NCI-H82 (cell line): ENCODE data around the gene SLC8A2.

Experiments used
- DNase-seq: peaks from one replicate; lab custom pipeline; 2025; lab: John Stamatoyannopoulos, UW

The SLC8A2 gene

DNA sequence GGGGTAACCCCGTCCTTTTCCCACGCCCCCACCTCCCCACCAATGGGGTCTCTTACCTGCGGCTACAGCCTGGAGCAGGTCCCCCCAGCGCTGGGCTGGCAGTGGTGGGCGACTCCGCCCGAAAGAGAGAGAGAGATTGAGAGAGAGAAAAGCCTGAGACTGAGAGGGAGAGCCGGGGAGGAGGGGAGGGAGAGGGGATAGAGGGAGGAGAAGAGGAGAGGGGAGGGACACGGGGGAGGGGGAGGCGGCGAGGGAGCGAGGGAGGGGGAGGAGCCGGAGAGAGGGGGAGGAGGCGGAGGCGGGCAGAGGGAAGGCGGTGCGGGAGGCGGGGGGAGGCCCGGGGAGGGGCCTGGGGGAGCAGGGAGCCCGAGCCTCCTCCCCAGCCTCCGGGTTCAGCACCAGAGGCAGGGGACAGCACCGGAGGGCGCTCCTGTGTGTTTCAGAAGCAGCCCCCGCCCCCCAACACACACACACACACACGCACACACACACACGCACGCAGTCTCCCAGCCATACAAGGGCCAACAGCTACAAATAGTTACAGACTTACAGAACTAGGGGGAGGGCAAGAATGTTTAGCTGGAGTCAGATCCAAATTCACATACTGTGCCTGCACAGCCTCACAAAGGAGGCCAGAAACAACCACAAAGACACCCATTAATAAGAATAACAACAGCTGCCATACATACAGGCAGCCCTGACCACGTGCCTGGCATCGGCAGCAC is at the start of gene SLC8A2:
Gene SLC8A2 (minus strand): TSS at position 161 of the 725 bp plus-strand sequence. CDS start 5,490 bp downstream, outside the sequence.
- DNase-seq, result peak; percentile 95

DNA sequence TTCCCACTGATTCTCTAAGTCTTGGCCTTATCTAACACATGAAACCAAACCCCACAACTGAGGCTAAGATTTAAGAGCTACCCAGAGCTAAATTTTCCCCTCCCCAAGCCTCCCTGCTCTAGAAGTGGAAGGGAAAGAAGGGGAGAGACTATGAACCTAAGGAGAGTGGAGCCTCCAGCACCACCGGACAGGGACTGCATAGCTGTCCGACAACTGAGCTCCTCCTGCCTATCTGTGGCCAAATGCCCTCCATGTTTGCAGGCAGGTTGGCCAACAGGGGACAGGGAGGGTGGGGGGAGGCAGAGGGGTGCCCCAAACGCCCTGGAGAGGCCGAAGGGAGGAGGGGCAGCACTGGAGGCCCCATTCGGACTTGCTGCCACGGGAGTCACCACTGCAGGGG is 49.1 kb upstream of the SLC8A2 start:
- no peak for DNase-seq

- peak; percentile 77 for DNase-seq
Measured at GRCh38 chr19:47520343-47520806, 48.7 kb upstream of the SLC8A2 start.

DNA sequence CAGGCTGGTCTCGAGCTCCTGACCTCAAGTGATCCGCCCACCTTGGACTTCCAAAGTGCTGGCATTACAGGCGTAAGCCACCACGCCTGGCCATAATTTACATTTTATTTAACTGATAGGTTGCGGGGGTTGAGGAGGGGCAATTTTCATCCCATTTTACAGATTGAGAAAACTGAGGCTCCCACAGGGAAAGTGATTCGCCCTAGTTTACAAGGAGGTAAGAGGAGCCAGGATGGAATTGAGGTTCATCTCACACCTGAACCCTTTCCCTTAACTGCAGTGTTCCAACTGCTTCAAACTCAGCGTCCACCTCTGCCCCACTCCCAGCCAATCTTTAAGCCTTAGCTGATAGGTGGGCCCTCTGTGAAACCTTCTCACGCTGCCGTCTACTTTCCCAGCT is 47.2 kb upstream of the SLC8A2 start:
- DNase-seq, result no peak

DNA sequence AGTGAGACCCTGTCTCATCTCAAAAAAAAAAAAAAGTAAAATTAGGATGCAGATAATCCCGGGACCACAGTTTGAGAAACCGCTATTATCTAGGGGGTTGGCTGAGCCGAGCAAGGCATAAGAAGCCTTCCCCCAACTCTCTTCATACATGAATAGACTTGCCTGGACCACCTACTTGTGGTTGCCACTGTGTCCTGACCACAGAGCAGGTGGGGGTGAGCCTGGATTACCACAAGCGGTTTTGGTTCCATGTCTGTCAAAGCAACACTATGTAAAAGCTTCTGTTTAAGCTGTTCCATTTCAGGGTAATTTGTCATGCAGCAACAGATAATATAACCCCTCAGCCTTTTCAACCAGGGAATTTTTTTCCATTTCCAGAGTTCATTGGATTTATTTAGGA is 46.4 kb upstream of the SLC8A2 start:
- DNase-seq, result no peak

DNA sequence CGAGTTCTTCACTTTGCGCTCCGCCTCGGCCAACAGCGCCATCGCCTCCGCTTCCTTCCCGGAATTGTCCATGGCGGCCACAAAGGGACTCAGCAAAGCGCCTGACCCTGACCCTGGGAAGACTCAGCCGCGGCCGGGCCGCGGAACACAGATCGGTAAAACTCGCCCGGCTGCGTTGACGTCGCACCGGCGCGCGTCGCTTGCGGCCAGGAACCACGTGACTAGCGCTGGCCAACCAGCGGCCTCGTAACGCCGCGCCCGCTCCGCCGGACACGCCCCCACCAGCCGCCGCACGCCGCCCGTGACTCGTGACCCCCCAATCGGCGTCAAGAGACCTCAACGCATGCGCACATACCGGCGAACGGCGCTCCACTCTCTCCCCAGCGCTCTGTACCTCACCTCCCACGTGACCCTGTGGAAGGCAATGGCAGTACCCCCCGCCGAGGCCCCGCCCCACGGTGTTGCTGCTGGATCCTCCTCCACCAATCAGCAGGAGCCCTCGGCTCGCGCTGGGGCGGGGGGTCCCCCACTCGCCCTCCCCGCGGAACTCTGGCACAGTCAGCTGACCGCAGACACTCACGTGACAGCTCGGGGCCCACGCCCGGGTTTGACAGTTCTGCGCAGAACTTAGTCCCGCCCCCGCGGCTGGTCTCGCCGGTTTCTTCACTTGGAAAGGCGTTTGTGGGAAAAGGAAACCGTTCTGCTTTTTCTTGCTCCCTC is 43.3 kb upstream of the SLC8A2 start, which contains the start of gene NAPA:
Gene NAPA (minus strand): TSS at position 195 of the 720 bp plus-strand sequence. CDS start 123 bp downstream, at position 72.
- DNase-seq, result peak; percentile 100

DNA sequence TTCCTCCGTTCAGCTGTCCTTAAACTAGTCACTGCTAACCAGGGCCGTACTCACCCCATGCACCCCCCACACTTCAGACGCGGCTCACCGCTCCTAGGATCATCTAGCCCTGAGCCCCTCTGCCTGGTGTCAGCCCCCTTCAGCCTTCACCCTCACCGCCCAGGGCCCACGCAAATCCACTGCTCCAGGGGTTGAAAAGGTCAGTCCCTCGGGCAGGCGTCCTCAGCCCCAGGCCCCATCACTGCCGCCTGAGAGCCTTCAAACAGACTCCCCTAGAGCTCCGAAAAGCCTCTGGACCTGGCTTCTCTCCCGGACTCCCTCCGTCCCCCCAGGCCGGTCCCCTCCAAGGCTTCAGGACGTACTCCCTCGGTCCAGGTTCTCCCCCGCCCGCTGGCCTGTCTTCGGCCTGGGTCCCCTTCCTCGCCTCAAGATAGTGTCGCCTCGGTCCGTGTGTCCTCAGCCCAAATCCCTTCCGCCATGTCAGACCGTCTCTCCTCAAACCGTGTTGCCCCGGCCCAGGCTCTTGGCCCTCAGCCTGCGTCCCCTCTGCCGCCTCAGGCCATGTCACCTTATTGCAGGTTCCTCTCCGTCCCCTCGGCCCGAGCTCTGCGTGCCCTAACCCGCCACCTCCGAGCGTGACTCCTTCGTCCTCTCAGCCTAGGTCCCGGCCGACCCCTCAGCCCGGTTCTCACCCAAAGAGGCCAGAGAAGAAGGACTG is 42.6 kb upstream of the SLC8A2 start:
- DNase-seq, result peak; percentile 47

DNA sequence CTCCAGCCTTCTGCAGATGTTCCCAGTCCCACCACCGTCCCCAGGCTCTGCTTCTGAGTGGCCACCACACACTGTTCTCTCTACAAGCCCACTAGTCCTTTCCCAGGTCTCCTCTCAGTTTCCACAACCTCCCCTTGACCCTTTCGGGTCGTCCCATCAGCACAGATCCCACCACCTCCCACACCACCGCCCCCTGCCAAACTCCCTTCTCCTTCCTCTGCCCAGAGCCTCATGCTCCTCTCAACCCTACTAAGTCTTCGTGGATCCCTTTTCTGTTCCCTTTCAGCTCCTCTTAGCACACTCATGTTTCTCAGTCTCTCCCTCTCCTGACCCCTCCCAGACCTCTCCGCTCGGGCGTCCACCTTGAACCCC is 41.2 kb upstream of the SLC8A2 start:
- DNase-seq, result no peak

DNA sequence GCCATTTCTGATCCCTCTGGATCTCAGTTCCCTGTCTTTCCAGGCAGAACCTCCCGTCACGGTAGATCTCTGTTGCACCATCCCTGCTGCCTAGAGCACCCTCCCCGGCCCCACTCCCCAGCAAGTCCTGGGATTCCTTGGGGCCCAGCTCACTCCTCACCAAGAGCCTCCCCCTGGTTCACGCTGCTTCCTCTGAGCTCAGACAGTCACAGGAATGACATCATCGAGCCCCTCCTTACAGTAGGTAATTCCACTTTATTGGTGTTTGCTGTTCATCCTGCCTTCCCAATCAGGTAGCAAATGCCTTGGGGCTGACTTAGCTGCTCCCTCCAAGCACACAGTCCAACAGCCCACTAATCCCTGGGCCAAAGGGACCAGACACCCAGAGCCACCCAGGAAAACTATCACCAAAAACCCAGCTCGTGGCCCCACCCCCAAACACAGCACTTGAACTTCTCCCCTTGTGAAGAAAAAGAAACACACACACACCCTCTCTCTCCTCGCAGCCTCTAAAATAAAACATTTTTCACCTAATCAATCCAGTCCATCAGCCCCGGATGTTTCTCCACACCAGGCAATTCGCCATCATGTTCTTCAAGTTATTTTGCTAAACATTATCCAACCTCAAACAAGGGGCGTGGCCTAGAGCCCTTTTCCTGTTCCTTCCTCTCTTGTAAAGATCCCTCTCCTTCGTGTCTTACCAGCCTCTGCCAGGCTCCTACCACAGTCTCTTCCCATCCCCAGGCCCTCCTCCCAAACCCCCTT is 40.7 kb upstream of the SLC8A2 start:
- DNase-seq, result peak; percentile 71

DNA sequence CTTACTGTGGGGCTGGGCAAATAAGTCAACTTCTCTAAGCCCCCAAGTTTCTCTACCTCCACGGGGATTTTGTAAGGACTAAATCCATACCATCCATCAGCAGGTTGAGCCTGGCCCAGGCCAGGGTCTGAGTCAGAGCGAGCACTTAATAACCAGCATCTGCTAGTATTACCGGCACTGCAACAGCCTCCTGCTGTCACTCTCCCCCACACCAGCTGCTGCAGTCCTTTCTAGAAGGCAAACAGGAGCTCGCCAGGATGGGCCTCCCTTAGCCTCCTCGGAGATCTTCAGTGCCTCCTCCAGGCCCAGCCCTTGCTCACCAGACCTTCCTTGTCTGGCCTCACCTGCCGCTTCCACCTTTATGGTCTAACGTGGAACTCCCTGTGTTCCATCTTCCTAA is 40.0 kb upstream of the SLC8A2 start:
- DNase-seq, result peak; percentile 97

DNA sequence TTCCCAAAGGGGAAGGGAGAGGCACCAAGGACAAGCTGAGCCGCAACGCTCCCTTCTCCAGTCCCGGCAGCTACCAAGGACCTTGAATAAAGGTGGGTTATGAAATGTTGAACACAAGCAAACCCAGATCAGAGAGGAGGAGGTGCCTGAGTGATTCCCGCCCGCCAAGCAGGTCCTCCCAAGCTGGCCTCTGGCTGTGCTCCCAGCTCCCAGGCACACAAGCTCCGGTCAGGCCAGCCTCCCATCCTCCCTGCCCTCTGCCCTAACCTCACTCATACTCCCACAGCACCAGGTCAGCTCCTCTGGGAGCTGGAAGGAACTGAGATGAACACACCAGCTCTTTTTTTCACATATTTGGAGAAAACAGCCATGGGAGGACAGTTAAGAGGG is 39.4 kb upstream of the SLC8A2 start:
- DNase-seq, result no peak

GRCh38 chr19:47510516-47511127 is 38.9 kb upstream of the SLC8A2 start:
- no peak for DNase-seq

- DNase-seq, result no peak
Measured at GRCh38 chr19:47509973-47510372, 38.3 kb upstream of the SLC8A2 start.

GRCh38 chr19:47509170-47509847 is 37.6 kb upstream of the SLC8A2 start:
- DNase-seq, result no peak

GRCh38 chr19:47508721-47509120 is 37.0 kb upstream of the SLC8A2 start:
- DNase-seq, result no peak

DNA sequence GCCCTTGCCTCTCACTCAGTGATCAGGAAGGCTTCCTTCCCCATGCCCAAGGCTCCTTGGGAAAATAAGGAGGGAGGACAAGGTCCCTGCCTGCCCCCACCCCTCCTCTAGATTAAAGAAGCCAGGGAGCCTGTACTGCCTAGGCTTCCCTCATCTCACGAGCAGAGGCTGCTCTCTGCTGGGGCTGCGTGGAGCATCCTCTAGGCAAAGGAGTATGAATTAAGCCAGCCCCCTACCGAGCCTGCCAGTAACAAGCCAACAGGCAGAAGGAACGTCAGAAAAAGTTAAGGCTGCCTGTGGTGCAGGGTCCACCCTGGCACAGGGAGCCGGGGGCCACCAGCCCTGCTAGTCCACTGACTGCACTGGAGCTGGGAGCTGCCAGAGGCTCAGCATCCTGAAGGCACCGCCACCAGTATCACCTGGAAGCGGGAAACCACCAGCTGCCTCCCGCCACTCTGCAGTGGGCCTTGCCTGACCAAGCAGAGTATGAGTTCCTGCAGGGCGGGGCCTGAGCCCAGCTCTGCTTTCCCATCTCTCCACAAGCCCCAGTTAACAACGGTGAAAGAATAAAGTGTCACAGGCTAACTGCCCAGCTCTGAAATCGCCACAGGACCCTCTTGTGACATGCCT is 36.3 kb upstream of the SLC8A2 start:
- peak; percentile 60 for DNase-seq

- peak; percentile 60 for DNase-seq
Measured at GRCh38 chr19:47507012-47507411, 35.3 kb upstream of the SLC8A2 start.

GRCh38 chr19:47506459-47506858 is 34.8 kb upstream of the SLC8A2 start:
- peak; percentile 39 for DNase-seq

DNA sequence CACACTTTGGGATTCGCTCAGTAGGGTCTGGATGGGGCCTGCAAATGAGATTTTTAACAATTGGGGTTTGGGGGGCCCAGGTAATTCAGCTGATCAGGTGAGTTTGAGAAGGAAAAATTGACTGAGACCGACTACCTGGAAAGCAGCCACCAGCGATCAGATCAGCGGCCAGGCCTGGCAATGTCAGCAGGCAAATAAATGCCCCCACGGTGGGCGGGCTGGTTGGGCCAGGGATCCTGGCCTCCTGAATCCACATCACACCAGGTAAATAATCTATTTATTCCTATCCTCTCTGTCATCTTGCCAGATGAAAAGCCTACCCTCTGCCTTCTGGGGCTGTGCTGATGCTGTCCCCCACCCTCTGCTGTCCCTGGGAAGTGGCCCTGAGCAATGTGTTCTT is 33.8 kb upstream of the SLC8A2 start:
- DNase-seq, result no peak

- no peak for DNase-seq
Measured at GRCh38 chr19:47503826-47504150, 32.1 kb upstream of the SLC8A2 start.
